HG02588 (cell line): ENCODE measurements around the gene RAG1.
"Not testable (repeated sequence)": the region's sequence is repeated elsewhere in the genome, so short reads cannot be mapped to it uniquely, and the experiment has no call there.

Experiments used
- ATAC-seq: cut with Tn5 transposase; IDR thresholded peaks from one replicate; pipeline ENCODE4 v1.9.1; 2021; ENCODE audit warnings: mild to moderate bottlenecking, moderate library complexity; ENCODE audit not compliant: unreplicated experiment

The RAG1 gene

GRCh38 chr11:36567694-36568093 is at the start of gene RAG1:
Gene RAG1, plus strand, starts transcription at chr11:36568007. Its CDS starts 5,298 bp downstream, at chr11:36573305.
- ATAC-seq, result no peak

DNA sequence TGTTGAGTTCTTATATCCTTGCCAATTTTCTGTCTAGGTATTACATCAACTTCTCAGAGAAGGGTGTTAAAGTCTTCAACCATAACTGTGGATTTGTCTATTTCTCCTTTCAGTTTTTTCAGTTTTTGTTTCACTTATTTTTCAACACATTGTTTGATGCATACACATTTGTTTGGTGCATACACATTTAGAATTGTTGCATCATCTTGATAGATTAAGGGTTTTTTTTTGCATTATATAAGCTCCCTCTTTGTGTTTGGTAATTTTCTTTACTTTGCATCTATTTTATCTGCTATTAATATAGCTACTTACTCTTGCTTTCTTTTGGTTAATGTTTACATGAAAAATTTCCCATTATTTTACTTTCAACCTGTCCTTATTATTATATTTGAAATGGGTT is 37.0 kb upstream of the RAG1 start:
- no peak for ATAC-seq

DNA sequence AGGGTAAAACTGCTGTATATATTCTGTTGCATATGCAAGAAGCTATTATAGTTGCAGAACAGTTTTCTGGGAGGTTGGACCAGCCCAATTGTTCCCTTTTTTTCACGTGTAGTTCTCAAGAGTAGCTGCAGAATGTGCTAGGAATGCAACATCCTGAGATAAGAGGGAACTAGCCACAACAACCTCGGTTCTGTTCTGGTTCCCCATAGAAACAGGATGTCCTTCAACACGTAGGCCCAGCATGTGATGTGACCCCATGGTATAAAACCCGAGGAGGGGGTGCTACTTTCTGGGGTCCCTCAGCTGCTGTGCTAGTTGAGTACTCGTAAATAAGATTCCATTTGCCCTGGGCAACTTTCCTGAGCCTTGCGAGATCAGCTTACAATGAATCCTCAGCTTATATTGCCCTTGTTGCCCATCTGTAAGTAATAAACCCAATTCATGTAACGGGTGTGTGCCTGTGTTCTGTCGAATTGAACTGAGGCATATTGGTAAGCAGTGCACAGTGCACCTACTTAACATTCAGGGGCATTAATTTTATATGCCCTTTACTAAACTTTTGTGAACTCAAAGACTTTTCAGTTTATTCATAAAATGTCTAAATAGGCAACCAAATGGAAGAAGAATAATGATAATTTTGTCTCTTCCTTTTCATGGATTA is 34.7 kb upstream of the RAG1 start:
- ATAC-seq, result no peak

GRCh38 chr11:36534276-36534840 is 33.4 kb upstream of the RAG1 start:
- ATAC-seq, result no peak

DNA sequence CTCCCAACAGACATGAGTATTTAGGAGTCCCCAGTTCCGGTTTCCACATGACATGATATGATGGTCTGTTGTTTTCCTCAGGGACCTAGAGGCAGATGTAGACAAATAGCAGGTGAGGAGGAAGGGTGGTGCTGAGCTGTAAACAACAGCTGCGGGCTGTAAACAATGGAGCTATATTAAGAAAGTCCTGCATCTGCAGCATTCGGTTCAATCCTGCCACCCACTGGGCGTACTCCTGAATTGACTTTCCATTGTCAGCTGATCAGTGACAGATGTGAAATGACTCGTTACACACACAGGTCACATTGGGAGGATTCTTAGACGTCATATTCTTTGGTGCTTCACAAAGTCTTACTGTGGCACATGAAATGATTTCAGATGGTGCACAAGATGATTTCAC is 26.8 kb upstream of the RAG1 start:
- ATAC-seq, result peak; percentile 99

- ATAC-seq, result no peak
These were observed 17.3 kb upstream of the RAG1 start for GRCh38 chr11:36550385-36551115.

- ATAC-seq, result not testable (repeated sequence)
These were observed 10.4 kb upstream of the RAG1 start for GRCh38 chr11:36557390-36557789.

DNA sequence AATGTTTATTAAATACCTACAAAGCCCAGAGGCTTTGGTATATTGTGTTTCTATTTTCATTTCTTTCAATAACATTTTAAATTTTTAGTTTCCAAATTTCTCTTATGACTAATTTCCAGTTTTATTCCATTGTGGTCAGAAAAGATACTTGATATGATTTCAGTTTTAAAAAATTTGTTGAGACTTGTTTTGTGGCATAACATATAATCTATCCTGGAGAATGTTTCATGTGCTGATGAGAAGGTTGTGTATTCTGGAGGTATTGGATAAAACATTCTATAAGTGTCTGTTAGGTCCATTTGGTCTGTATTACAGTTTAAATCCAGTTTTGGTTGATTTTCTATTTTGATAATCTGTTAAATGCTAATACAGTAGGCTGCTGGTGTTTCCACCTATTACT is 9.8 kb upstream of the RAG1 start:
- ATAC-seq, result no peak

DNA sequence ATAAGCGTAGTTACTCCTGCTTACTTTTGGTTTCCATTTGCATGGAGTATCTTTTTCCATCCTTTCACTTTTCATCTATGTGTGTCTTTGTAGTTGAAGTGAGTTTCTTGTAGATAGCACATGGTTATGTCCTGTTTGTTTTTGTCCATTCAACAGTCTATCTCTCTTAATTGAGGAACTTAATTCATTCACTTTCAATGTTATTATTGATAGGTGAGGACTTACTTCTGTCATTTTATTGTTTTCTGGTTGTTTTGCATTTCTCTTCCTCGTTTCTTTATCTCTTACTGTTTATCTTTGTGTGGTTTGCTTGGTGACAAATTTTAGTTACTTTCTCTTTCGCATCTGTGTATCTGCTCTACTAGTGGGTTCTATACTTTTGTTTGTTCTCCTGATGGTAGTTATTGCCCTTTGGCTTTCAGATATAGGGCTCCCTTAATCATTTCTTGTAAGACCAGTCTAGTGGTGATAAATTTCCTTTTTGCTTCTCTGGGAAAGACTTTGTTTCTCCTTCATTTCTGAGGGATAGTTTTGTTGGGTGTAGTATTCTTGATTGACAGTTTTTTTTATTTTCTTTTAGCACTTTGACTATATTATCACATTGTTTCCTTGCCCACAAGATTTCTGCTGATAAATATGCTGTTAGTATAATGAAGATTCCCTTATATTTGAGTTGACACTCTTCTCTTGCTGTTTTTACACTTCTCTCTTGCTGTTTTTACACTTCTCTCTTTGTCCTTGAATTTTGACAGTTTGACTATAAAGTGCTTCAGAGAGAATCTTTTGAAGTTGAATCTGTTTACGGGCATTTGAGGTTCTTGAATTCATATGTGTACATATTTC is 9.0 kb upstream of the RAG1 start:
- ATAC-seq, result peak; percentile 69

DNA sequence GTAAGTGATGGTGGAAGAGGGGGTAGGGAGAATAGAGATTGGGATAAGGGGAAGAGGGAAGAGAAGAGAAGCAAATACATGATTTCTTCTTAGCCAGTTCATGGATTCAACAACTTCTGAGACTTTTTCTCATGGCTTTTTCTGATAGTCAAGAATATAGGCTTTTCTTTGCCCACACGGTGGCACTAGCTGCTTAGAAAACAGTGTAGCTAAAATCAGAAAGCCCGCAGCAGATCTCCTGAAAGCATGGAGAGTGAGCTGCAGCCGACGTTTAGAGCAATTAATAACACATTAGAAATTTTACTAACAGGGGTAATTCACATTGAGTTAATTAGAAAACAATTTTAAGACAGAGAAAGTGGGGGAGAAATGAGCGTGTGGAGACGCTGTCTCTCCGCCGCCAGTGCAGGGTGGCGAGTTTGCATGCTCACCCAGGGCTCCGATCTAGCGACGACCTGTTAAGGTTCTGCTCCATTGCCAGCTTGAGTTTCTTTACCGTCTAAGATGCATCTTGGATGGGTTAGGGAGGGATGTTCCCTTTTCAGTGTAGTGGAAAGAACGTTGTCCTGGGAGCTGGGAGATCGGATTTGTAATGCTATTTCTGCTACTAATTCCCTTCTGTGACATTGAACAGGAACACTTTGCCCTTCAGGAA is 3.3 kb upstream of the RAG1 start:
- ATAC-seq, result peak; percentile 54

GRCh38 chr11:36565031-36565610 is 2.7 kb upstream of the RAG1 start:
- ATAC-seq, result no peak

DNA sequence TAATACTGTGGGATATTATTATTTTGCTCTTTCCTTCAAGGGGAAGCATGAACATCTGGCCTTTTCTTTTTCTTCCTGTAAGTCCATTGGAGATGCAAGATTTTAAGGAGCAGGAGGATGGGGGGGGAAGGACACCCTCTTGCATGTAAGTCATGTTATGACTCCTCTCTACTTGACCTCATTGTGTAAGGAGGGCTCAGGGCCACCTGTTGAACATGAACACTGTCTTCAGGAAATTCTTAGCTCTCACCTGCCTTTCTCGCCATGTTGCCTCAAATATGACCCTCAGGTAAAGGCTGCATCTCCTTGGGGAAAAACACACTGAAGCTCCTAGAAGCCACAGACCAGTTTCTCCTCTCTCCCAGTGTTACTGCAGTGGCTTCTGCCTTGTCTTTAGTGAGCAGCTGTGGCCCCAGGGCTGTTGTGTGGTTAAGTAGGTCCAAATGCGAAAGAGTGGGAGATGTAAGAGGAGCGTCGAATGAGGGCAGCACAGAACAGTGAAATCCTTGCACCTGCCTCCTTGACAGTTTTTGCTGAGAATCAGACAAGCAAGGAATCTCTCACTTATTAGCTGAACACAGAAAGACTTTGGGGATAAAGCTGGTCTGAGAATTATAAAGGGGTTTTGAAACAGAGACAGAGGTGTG is 1.3 kb upstream of the RAG1 start:
- ATAC-seq, result no peak

DNA sequence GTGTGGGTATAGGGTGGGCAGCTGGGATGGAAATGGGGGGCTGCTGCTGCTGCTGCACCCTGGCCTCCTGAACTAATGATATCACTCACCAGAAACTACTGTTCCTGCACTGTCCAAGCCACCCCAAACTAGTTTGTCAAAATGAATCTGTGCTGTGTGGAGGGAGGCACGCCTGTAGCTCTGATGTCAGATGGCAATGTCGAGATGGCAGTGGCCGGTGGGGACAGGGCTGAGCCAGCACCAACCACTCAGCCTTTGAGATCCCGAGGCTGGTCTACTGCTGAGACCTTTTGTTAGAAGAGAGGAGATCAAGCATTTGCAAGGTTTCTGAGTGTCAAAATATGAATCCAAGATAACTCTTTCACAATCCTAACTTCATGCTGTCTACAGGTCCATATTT is 1.3 kb downstream of the RAG1 start:
- no peak for ATAC-seq

GRCh38 chr11:36574486-36574885 is 6.7 kb downstream of the RAG1 start:
- no peak for ATAC-seq

GRCh38 chr11:36577373-36577772 is 9.6 kb downstream of the RAG1 start:
- no peak for ATAC-seq

- ATAC-seq, result no peak
These were observed 10.1 kb downstream of the RAG1 start for GRCh38 chr11:36577859-36578258.

- ATAC-seq, result no peak
These were observed 10.7 kb downstream of the RAG1 start for GRCh38 chr11:36578458-36578857.

GRCh38 chr11:36581536-36581935 is 13.7 kb downstream of the RAG1 start:
- no peak for ATAC-seq

DNA sequence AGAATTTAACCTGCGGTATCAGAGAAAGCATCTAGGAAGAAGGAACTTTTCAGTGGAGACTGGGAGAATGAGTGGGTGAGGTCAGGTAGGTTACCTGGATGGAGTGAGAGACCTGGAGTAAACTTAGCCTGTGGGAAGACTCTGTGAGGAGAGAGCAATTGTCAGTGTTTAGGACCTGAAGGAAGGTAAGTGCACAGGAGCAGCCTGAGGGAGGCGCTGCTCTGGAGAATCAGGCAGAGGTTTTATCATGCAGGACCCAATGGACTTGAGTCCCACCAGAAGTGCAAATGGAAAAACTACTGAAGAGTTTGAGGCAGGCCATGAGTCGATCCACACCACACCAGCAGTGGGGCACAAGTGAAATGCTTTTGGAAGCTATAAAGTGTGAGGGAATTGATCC is 15.9 kb downstream of the RAG1 start:
- no peak for ATAC-seq

DNA sequence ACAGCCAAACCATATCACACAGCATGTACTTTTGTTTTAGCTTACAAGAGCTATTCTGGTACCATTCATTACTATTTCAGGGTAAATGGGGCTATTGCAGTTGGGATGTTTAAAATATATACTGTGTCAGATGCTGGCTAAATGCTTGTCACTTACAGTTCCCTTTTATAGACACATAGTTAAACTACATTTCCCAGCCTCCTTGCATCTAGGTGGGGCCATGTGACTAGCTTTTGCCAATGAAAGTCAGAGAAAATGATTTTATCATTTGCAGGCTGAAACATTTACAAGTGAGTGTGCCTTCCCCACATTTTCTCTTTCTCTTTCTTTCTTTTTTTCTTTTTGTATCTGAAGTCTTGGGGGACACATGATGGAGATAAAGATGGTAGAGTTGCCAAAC is 18.7 kb downstream of the RAG1 start:
- ATAC-seq, result no peak
